Lower leg skin (tissue), 4 donors: ENCODE data around the gene TMCC1. TPM values are rescaled to one million over a fixed set of nuclear protein-coding genes. Genes with fewer than 3 reads are reported as not detected.

Experiments
- DNase-seq, 2 donors: peaks; one replicate each; pipeline ENCODE4 v3.0.0-alpha.2; 2019; ENCODE audit warnings: low spot score in 2 of 2
- H3K4me3 ChIP-seq: fragments of 200-600 bp; sonication (generic); 2 replicates; pipeline ENCODE4 v1.5.1; 2017; ENCODE audit warnings: mild to moderate bottlenecking, low read depth; ENCODE audit not compliant: poor library complexity, severe bottlenecking
- POLR2A ChIP-seq, 2 donors: fragments of 450-650 bp; IDR thresholded peaks; one replicate each; pipeline ENCODE4 v1.6.1; 2016 to 2017; ENCODE audit warnings: antibody characterized with exemption in 2 of 2, mild to moderate bottlenecking in 1 of 2, moderate library complexity in 1 of 2
- WGBS, 2 donors: methylation state at CpG; one replicate each; pipeline ENCODE4 v1.1.5; 2018; 5-methylcytosine and 5-hydroxymethylcytosine counted together
- intact Hi-C: fragments of 100-400 bp; cut with DNase I; formaldehyde crosslinking; loops from one replicate; pipeline ENCODE4 v1.15.0; 2023; ENCODE audit warnings: low total_unique reads
- total RNA-seq, 4 donors: library from RNA; depleted of rRNA; stranded (reverse); fragments of >200 nt; gene quantifications; one replicate each; pipeline ENCODE4 v1.1.0, GENCODE V29; 2016
- TF ChIP-seq, protein P1 (sequence below), 3 donors: fragments of 450-650 bp; IDR thresholded peaks; one replicate each; pipeline ENCODE4 v1.5.1; 2016; ENCODE audit warnings: antibody characterized with exemption in 3 of 3, mild to moderate bottlenecking in 3 of 3, moderate library complexity in 2 of 3

The TMCC1 gene
- total RNA-seq, 4 donors from 2014 or later, result 15.1 to 28.6 (median 18.8) TPM

DNA sequence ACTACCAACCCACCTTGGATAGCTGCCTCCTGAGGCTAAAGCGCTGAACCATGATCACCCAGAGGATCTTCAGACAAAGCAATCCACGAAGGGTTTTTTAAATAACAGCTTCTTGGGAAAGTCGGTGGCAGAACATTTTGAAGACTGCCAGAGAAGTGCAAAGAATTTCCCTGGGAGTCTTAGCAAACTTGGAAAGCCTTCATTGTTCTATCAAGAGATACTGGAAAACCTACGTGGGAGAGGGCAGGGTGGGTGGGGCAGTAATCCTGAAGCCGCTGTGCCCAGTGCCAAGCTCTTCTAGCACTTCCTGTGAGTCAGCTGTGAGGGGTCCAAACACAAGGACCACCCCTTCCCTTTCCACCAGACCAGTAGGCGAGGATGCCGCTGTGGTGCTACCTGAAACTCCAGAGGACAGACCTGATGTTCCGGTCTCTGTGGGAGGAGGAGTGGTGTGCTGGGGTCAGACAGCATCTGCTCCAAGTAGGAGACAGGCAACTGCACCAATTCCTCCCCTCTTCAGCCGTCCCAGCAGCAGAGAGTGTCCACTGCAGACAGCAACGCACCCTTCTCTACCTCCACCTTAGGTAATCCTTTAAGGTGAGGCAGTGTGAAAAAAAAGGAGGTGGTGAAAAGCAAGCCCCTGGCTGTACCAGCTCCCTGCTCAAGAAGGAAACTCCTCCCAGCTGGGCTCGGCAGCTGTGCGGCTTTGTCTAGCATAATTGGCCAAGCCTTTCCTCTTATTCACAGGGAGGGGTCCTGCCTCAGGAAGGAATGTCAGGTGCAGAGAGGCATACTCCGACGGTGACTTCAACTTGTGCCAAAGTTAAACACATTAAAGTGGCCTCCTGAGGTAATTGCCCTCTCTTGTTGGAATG is 99.0 kb downstream of the TMCC1 start:
- TF ChIP-seq, protein P1, sequence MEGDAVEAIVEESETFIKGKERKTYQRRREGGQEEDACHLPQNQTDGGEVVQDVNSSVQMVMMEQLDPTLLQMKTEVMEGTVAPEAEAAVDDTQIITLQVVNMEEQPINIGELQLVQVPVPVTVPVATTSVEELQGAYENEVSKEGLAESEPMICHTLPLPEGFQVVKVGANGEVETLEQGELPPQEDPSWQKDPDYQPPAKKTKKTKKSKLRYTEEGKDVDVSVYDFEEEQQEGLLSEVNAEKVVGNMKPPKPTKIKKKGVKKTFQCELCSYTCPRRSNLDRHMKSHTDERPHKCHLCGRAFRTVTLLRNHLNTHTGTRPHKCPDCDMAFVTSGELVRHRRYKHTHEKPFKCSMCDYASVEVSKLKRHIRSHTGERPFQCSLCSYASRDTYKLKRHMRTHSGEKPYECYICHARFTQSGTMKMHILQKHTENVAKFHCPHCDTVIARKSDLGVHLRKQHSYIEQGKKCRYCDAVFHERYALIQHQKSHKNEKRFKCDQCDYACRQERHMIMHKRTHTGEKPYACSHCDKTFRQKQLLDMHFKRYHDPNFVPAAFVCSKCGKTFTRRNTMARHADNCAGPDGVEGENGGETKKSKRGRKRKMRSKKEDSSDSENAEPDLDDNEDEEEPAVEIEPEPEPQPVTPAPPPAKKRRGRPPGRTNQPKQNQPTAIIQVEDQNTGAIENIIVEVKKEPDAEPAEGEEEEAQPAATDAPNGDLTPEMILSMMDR (IDR thresholded peaks at IDR 0.05), result no peak
- TF ChIP-seq POLR2A (IDR thresholded peaks at IDR 0.05), result no peak
- H3K4me3 ChIP-seq, result no peak overlapping the region
- intact Hi-C loops, result no loop called here
- peak in 1 of 2 donors; percentile 30 for DNase-seq
- 17 to 28% methylated on average over 14 of the region's 14 CpGs for WGBS, 2 donors

DNA sequence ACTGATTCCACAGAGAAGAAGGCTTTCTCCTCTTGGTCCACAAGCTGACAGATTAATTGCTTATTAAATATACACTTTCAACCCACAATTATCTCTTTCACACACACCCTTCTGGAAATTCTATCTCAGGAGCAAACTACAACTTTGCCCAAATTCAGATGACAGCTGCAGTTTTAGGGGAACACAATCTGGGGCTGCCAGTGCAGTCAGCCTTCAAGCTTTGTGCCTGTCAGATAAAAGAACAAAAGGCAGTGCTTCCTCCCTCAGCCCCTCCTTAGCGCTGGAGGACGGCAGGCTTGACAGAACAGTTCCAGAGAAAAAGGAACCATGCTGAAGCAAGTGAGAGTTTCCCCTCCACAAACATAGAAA is 99.6 kb downstream of the TMCC1 start:
- WGBS, 2 donors, result 8 to 31% methylated on average over 2 of the region's 2 CpGs
- no peak for TF ChIP-seq POLR2A (IDR thresholded peaks at IDR 0.05)
- TF ChIP-seq, protein P1 (IDR thresholded peaks at IDR 0.05), result no peak
- intact Hi-C loops, result no loop called here
- no peak for DNase-seq
- H3K4me3 ChIP-seq, result no peak overlapping the region

DNA sequence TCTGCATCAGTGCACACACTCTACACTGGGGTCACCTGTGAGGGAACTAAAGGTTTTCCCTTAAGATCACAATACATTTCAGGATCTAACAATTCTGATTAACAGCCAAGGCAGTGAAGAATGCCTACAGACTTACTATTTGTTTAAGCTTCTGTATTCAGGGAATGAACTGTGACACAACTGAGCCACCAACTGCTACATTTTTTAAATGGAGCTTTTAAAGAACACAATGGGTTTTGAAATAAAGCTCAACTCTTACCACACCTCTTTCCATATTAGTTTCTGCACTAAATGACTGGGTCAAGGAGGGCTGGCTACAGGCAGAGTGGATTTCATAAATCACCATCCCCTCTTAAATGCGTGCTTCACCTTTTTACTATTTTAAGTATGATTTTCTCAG is 100.2 kb downstream of the TMCC1 start:
- no peak overlapping the region for H3K4me3 ChIP-seq
- no peak for DNase-seq
- intact Hi-C loops, result no loop called here

DNA sequence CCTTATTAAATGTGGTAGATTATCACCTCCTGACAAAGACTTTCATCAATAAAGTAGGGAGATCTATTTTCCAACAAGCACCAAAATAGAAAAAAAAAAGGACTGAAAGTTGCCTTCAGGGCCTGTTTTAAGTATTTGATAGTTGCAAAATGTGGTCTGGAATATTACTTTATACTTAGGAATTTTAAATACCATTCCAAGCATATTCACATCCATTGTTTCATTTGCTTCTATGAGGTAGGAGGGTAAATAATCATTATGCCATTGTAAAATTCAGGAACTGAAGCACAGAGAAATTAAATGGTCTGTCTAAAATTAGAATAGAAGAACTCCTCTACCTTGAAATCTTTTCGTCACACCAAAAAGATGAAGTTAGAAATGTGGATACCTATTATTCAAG is 110.0 kb downstream of the TMCC1 start:
- intact Hi-C loops, result no loop called here
- H3K4me3 ChIP-seq, result no peak overlapping the region
- TF ChIP-seq POLR2A (IDR thresholded peaks at IDR 0.05), result no peak
- TF ChIP-seq, protein P1 (IDR thresholded peaks at IDR 0.05), result no peak
- DNase-seq, result no peak
- WGBS, 2 donors, result 70 to 82% methylated on average over 1 of the region's 1 CpG

More for the DNA sequence above, 100.2 kb downstream of the TMCC1 start:
- TF ChIP-seq POLR2A (IDR thresholded peaks at IDR 0.05), result no peak
- TF ChIP-seq, protein P1 (IDR thresholded peaks at IDR 0.05), result no peak
- 90 to 97% methylated on average over 1 of the region's 1 CpG for WGBS, 2 donors

DNA sequence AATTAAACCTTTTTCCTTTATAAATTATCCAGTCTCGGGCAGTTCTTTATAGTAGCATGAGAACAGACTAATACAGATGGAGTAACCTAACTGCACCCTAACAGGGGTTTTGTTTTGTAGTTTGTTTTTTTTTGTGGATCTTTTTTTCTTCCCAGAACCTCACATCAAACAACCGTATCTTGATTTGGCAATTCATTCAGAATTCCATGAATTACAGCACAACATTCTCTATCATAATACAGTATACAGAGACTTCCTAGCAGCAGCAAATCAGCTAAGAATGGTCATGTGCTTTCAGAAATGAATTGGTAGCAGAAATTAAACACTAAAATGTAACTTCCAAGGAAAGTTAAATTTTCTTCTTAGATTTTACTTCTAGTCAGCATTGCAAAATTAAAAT is 114.6 kb downstream of the TMCC1 start:
- TF ChIP-seq POLR2A (IDR thresholded peaks at IDR 0.05), result no peak
- TF ChIP-seq, protein P1 (IDR thresholded peaks at IDR 0.05), result no peak
- WGBS, 2 donors, result 76 to 81% methylated on average over 2 of the region's 2 CpGs
- DNase-seq, result no peak
- intact Hi-C loops, result no loop called here
- H3K4me3 ChIP-seq, result no peak overlapping the region
